Measurements from ENCODE around the gene RSU1.

RSU1 gene

DNA sequence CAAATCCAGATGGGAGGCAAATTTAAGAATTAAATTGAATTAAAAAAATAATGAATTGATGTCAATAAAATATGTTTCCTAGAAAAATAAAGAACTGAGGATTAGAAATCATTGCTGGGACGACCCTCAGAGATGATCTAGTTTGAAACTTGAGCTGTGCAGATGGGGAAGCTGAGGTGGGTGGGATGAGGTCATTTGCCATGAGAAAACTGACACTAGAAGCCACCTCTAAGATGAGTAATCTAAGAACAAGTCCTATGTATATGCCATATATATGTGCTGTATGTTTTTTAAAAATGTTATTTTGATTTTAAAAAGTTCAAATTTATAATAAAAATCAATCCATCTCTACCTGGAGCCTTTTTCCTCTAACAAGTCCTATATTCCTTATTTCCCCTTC, 135.7 kb downstream of the RSU1 start:
- no peak overlapping the region for H3K4me3 ChIP-seq (ENCODE audit: extremely low read depth, insufficient read depth, low read length, poor library complexity, severe bottlenecking)
- no peaks in the 10 kb centered on the region for H3K9me3 ChIP-seq (ENCODE audit: control insufficient read depth, low read length)
- no peak overlapping the region for H3K27ac ChIP-seq (ENCODE audit: low read depth, low read length, severe bottlenecking)
- H3K36me3 ChIP-seq (ENCODE audit: control insufficient read depth, insufficient read depth, low read length) = no peaks in the 10 kb centered on the region
- WGBS, 2 experiments (ENCODE audit: insufficient coverage in 2 of 2) = 78 to 100% methylated on average over 1 of the region's 1 CpG
- H3K4me1 ChIP-seq (ENCODE audit: control insufficient read depth, insufficient read depth, low read length, poor library complexity, severe bottlenecking) = no peaks in the 10 kb centered on the region

DNA sequence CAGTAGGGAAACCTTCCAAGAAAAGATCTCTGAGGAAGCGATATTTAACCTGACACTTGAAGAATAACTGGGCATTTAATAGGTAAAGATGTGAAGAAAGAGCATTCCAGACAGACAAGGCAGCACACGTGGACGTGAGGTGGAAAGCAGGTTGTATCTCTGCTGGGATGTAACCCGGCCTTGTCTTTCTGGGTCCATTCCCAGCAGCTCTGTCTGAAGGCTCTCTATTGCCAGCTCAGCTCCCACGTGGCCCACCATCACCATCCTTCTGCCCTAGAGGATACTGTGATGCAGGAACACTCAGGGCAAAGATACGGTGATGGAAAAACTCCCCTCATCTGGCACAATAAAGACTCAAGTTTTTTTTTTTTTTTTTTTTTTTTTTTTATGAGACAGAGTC, 137.7 kb downstream of the RSU1 start:
- Histone ChIP-seq H3K36me3 (ENCODE audit: control insufficient read depth, insufficient read depth, low read length) (no peaks in the 10 kb centered on the region), H3K4me1 (ENCODE audit: control insufficient read depth, insufficient read depth, low read length, poor library complexity, severe bottlenecking) (no peaks in the 10 kb centered on the region), H3K4me3 (ENCODE audit: extremely low read depth, insufficient read depth, low read length, poor library complexity, severe bottlenecking) (no peak overlapping the region), H3K9me3 (ENCODE audit: control insufficient read depth, low read length) (no peaks in the 10 kb centered on the region), H3K27ac (ENCODE audit: low read depth, low read length, severe bottlenecking) (no peak overlapping the region)
- 80 to 92% methylated on average over 4 of the region's 6 CpGs for WGBS, 2 experiments (ENCODE audit: insufficient coverage in 2 of 2)

DNA sequence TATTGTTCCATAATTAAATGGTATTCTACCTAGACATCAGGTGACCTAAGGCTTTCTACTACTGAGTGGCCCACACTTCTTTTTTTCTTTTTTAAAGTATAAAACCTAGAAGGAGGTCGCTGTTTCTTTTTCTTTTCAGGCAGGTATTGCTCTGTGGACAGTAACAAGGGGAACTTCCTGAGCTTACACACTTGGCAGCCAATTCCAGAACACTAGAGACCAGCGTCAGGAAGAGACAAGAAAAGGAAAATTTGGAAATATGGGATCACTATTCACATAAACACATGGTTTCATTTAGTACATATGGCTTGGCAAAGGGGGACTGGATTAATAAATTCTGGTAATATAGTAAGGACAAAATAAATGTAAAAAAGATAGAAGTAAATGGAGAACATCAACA, 141.9 kb downstream of the RSU1 start:
- no CpG with 5 or more reads among the region's 2 CpGs for WGBS, 2 experiments (ENCODE audit: insufficient coverage in 2 of 2)
- H3K36me3 ChIP-seq (ENCODE audit: control insufficient read depth, insufficient read depth, low read length) = no peaks in the 10 kb centered on the region
- no peaks in the 10 kb centered on the region for H3K9me3 ChIP-seq (ENCODE audit: control insufficient read depth, low read length)
- H3K27ac ChIP-seq (ENCODE audit: low read depth, low read length, severe bottlenecking) = no peak overlapping the region
- no peaks in the 10 kb centered on the region for H3K4me1 ChIP-seq (ENCODE audit: control insufficient read depth, insufficient read depth, low read length, poor library complexity, severe bottlenecking)
- no peak overlapping the region for H3K4me3 ChIP-seq (ENCODE audit: extremely low read depth, insufficient read depth, low read length, poor library complexity, severe bottlenecking)

DNA sequence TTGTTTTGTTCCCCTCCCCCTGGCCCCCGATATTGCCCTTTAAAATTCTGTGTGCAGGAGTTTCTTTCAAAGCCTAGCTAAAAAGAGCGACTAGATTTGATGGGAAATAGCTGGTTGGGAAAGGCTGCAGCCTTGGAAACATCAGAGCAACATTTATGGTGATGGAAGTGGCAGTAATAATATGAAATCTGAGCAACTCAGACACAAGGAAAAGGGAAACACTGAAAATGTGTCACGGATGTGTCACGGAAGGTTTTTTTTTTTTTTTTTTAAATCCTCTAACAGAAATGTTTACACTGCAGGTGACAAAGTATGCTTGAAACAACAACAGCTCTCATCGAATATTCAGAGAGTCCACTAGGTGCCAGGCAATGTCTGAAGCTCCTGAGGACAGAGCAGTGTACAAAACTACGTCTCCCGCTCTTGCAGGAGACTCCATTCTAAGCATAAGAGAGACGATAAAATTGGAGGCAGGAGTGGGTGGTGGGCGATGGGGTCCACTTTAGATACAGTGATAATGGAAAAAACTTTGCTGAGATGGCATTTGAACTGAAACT, 143.0 kb downstream of the RSU1 start:
- WGBS, 2 experiments (ENCODE audit: insufficient coverage in 2 of 2) = 93 to 97% methylated on average over 7 of the region's 9 CpGs
- no peaks in the 10 kb centered on the region for H3K4me1 ChIP-seq (ENCODE audit: control insufficient read depth, insufficient read depth, low read length, poor library complexity, severe bottlenecking)
- no peak overlapping the region for H3K4me3 ChIP-seq (ENCODE audit: extremely low read depth, insufficient read depth, low read length, poor library complexity, severe bottlenecking)
- H3K27ac ChIP-seq (ENCODE audit: low read depth, low read length, severe bottlenecking) = no peak overlapping the region
- no peaks in the 10 kb centered on the region for H3K36me3 ChIP-seq (ENCODE audit: control insufficient read depth, insufficient read depth, low read length)
- no peaks in the 10 kb centered on the region for H3K9me3 ChIP-seq (ENCODE audit: control insufficient read depth, low read length)

DNA sequence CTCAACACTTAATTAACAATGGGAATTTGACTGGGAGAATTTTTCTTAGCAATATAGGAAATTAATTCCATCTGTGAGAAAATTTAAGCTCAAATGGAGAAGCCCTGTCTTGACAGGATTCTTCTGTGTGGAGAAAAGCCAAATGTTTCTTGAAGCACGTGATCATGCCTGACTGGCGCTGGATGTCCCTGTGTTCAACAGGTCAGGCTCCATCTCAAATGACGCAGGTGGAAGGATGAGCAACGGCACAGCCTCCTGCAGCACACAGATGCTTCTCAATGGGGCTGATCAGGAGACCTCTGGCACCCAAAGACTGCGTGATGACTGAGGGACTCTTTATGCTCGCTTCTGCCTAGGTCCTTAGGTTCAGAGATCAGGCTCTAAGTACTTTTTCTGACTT, 143.8 kb downstream of the RSU1 start:
- Histone ChIP-seq H3K27ac (ENCODE audit: low read depth, low read length, severe bottlenecking) (no peak overlapping the region), H3K9me3 (ENCODE audit: control insufficient read depth, low read length) (no peaks in the 10 kb centered on the region), H3K36me3 (ENCODE audit: control insufficient read depth, insufficient read depth, low read length) (no peaks in the 10 kb centered on the region), H3K4me3 (ENCODE audit: extremely low read depth, insufficient read depth, low read length, poor library complexity, severe bottlenecking) (no peak overlapping the region), H3K4me1 (ENCODE audit: control insufficient read depth, insufficient read depth, low read length, poor library complexity, severe bottlenecking) (no peaks in the 10 kb centered on the region)
- WGBS, 2 experiments (ENCODE audit: insufficient coverage in 2 of 2) = 91 to 94% methylated on average over 6 of the region's 6 CpGs

GRCh38 chr10:16663444-16663843, 153.8 kb downstream of the RSU1 start:
- H3K9me3 ChIP-seq (ENCODE audit: control insufficient read depth, low read length) = no peaks in the 10 kb centered on the region
- H3K4me3 ChIP-seq (ENCODE audit: extremely low read depth, insufficient read depth, low read length, poor library complexity, severe bottlenecking) = no peak overlapping the region
- no peaks in the 10 kb centered on the region for H3K4me1 ChIP-seq (ENCODE audit: control insufficient read depth, insufficient read depth, low read length, poor library complexity, severe bottlenecking)
- no peaks in the 10 kb centered on the region for H3K36me3 ChIP-seq (ENCODE audit: control insufficient read depth, insufficient read depth, low read length)
- H3K27ac ChIP-seq (ENCODE audit: low read depth, low read length, severe bottlenecking) = no peak overlapping the region
- 85 to 91% methylated on average over 6 of the region's 7 CpGs for WGBS, 2 experiments (ENCODE audit: insufficient coverage in 2 of 2)

GRCh38 chr10:16662923-16663322, 154.3 kb downstream of the RSU1 start:
- no peak overlapping the region for H3K27ac ChIP-seq (ENCODE audit: low read depth, low read length, severe bottlenecking)
- H3K4me3 ChIP-seq (ENCODE audit: extremely low read depth, insufficient read depth, low read length, poor library complexity, severe bottlenecking) = no peak overlapping the region
- WGBS, 2 experiments (ENCODE audit: insufficient coverage in 2 of 2) = 92 to 94% methylated on average over 6 of the region's 7 CpGs
- H3K4me1 ChIP-seq (ENCODE audit: control insufficient read depth, insufficient read depth, low read length, poor library complexity, severe bottlenecking) = no peaks in the 10 kb centered on the region
- no peaks in the 10 kb centered on the region for H3K36me3 ChIP-seq (ENCODE audit: control insufficient read depth, insufficient read depth, low read length)
- H3K9me3 ChIP-seq (ENCODE audit: control insufficient read depth, low read length) = no peaks in the 10 kb centered on the region

DNA sequence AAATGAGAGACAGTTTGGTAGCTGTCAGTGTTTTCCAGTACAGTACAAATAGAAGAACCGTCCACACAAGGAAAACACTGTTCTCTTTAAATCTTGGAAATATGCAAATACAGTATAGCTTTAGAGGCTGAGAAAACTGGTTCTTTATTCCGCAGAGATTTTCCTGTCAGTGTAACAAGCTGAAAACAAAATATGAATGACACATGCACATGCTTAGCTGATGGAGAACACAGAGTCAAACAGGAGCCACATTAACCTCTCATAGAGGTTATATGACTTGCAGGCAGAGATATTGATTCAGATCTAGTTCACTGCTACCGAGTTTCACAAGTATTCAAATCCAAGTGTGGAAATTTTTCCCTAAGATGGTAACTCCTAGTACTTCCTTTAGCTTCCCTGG, 160.3 kb downstream of the RSU1 start:
- Histone ChIP-seq H3K4me1 (ENCODE audit: control insufficient read depth, insufficient read depth, low read length, poor library complexity, severe bottlenecking) (no peaks in the 10 kb centered on the region), H3K4me3 (ENCODE audit: extremely low read depth, insufficient read depth, low read length, poor library complexity, severe bottlenecking) (no peak overlapping the region), H3K9me3 (ENCODE audit: control insufficient read depth, low read length) (no peaks in the 10 kb centered on the region), H3K27ac (ENCODE audit: low read depth, low read length, severe bottlenecking) (no peak overlapping the region), H3K36me3 (ENCODE audit: control insufficient read depth, insufficient read depth, low read length) (no peaks in the 10 kb centered on the region)
- 80 to 100% methylated on average over 1 to 2 of the region's 3 CpGs for WGBS, 2 experiments (ENCODE audit: insufficient coverage in 2 of 2)

GRCh38 chr10:16653224-16653623, 164.0 kb downstream of the RSU1 start:
- Histone ChIP-seq H3K9me3 (ENCODE audit: control insufficient read depth, low read length) (no peaks in the 10 kb centered on the region), H3K4me1 (ENCODE audit: control insufficient read depth, insufficient read depth, low read length, poor library complexity, severe bottlenecking) (no peaks in the 10 kb centered on the region), H3K4me3 (ENCODE audit: extremely low read depth, insufficient read depth, low read length, poor library complexity, severe bottlenecking) (no peak overlapping the region), H3K36me3 (ENCODE audit: control insufficient read depth, insufficient read depth, low read length) (no peaks in the 10 kb centered on the region), H3K27ac (ENCODE audit: low read depth, low read length, severe bottlenecking) (no peak overlapping the region)
- 100% methylated on average over 2 to 3 of the region's 4 CpGs for WGBS, 2 experiments (ENCODE audit: insufficient coverage in 2 of 2)

- Histone ChIP-seq H3K9me3 (ENCODE audit: control insufficient read depth, low read length) (no peaks in the 10 kb centered on the region), H3K4me3 (ENCODE audit: extremely low read depth, insufficient read depth, low read length, poor library complexity, severe bottlenecking) (no peak overlapping the region), H3K36me3 (ENCODE audit: control insufficient read depth, insufficient read depth, low read length) (no peaks in the 10 kb centered on the region), H3K27ac (ENCODE audit: low read depth, low read length, severe bottlenecking) (no peak overlapping the region), H3K4me1 (ENCODE audit: control insufficient read depth, insufficient read depth, low read length, poor library complexity, severe bottlenecking) (no peaks in the 10 kb centered on the region)
- no CpG with 5 or more reads among the region's 5 CpGs for WGBS, 2 experiments (ENCODE audit: insufficient coverage in 2 of 2)
These were observed 165.1 kb downstream of the RSU1 start for GRCh38 chr10:16652154-16652553.

GRCh38 chr10:16649757-16650156, 167.5 kb downstream of the RSU1 start:
- H3K4me3 ChIP-seq (ENCODE audit: extremely low read depth, insufficient read depth, low read length, poor library complexity, severe bottlenecking) = no peak overlapping the region
- no peaks in the 10 kb centered on the region for H3K9me3 ChIP-seq (ENCODE audit: control insufficient read depth, low read length)
- H3K36me3 ChIP-seq (ENCODE audit: control insufficient read depth, insufficient read depth, low read length) = no peaks in the 10 kb centered on the region
- no peak overlapping the region for H3K27ac ChIP-seq (ENCODE audit: low read depth, low read length, severe bottlenecking)
- WGBS, 2 experiments (ENCODE audit: insufficient coverage in 2 of 2) = no CpG with 5 or more reads among the region's 2 CpGs
- no peaks in the 10 kb centered on the region for H3K4me1 ChIP-seq (ENCODE audit: control insufficient read depth, insufficient read depth, low read length, poor library complexity, severe bottlenecking)
